Measurements from ENCODE around the gene C3orf49.

Gene C3orf49

GRCh38 chr3:63853106-63853505, 34.0 kb downstream of the C3orf49 start:
- DNase-seq, result no peak

- DNase-seq, result no peak
Measured at GRCh38 chr3:63855333-63855940, 36.3 kb downstream of the C3orf49 start.

GRCh38 chr3:63857311-63857710, 38.2 kb downstream of the C3orf49 start:
- DNase-seq, result no peak

- no peak for DNase-seq
Measured at GRCh38 chr3:63860776-63861175, 41.7 kb downstream of the C3orf49 start.

- no peak for DNase-seq
Measured at GRCh38 chr3:63861306-63861705, 42.2 kb downstream of the C3orf49 start.

GRCh38 chr3:63862804-63863149, 43.7 kb downstream of the C3orf49 start:
- no peak for DNase-seq

GRCh38 chr3:63863150-63864007, 44.3 kb downstream of the C3orf49 start, which contains the start of the genes ATXN7 and THOC7:
Gene ATXN7 (plus strand): TSS chr3:63863867. CDS start chr3:63912599, 48,732 bp downstream.
Gene THOC7 (minus strand): TSS chr3:63863805. CDS start chr3:63863790, 15 bp downstream.
- peak; percentile 52 for DNase-seq

GRCh38 chr3:63864008-63864964, 45.2 kb downstream of the C3orf49 start:
- DNase-seq, result no peak

GRCh38 chr3:63864965-63865327, 45.8 kb downstream of the C3orf49 start:
- DNase-seq, result no peak

GRCh38 chr3:63867225-63867624, 48.1 kb downstream of the C3orf49 start:
- DNase-seq, result no peak

- DNase-seq, result no peak
Measured at GRCh38 chr3:63869940-63870614, 51.0 kb downstream of the C3orf49 start.

- no peak for DNase-seq
Measured at GRCh38 chr3:63870615-63871005, 51.5 kb downstream of the C3orf49 start.

GRCh38 chr3:63872135-63872924, 53.2 kb downstream of the C3orf49 start:
- DNase-seq, result no peak

- DNase-seq, result no peak
Measured at GRCh38 chr3:63874769-63875168, 55.7 kb downstream of the C3orf49 start.

- DNase-seq, result no peak
Measured at GRCh38 chr3:63875510-63875909, 56.4 kb downstream of the C3orf49 start.

- no peak for DNase-seq
Measured at GRCh38 chr3:63876260-63876659, 57.2 kb downstream of the C3orf49 start.

GRCh38 chr3:63877737-63878393, 58.8 kb downstream of the C3orf49 start:
- DNase-seq, result no peak

GRCh38 chr3:63878394-63879060, 59.4 kb downstream of the C3orf49 start:
- no peak for DNase-seq

GRCh38 chr3:63880653-63881052, 61.6 kb downstream of the C3orf49 start:
- no peak for DNase-seq

GRCh38 chr3:63886858-63887257, 67.8 kb downstream of the C3orf49 start:
- no peak for DNase-seq

GRCh38 chr3:63891518-63891917, 72.4 kb downstream of the C3orf49 start:
- no peak for DNase-seq

All from GDM1 (cell line).